ENCODE results near the gene PRSS35.
"Not testable (repeated sequence)": the region's sequence is repeated elsewhere in the genome, so short reads cannot be mapped to it uniquely, and the experiment has no call there.

PRSS35 gene

GRCh38 chr6:83511901-83512681 is at the start of gene PRSS35:
PRSS35 (plus strand) TSS chr6:83512534; CDS start chr6:83523442, 10,908 bp downstream.
- DNase-seq (ENCODE audit: low read depth, low spot score) = no peak
- no peak within 1 kb of the TSS for H3K27ac ChIP-seq

- DNase-seq (ENCODE audit: low read depth, low spot score) = peak; percentile 74
- H3K27ac ChIP-seq = peak overlapping the region; percentile 96
Observed at GRCh38 chr6:83463886-83464285, 48.4 kb upstream of the PRSS35 start.

GRCh38 chr6:83464381-83465140 is 47.8 kb upstream of the PRSS35 start:
- DNase-seq (ENCODE audit: low read depth, low spot score) = peak; percentile 90
- H3K27ac ChIP-seq = peak overlapping the region; percentile 96

- DNase-seq (ENCODE audit: low read depth, low spot score) = no peak
Observed at GRCh38 chr6:83466328-83466727, 46.0 kb upstream of the PRSS35 start.

GRCh38 chr6:83467620-83468036 is 44.7 kb upstream of the PRSS35 start:
- H3K27ac ChIP-seq = no peak overlapping the region
- DNase-seq (ENCODE audit: low read depth, low spot score) = no peak

More at GRCh38 chr6:83466328-83466727, 46.0 kb upstream of the PRSS35 start:
- H3K27ac ChIP-seq = no peak overlapping the region

GRCh38 chr6:83470001-83470400 is 42.3 kb upstream of the PRSS35 start:
- H3K27ac ChIP-seq = no peak overlapping the region
- DNase-seq (ENCODE audit: low read depth, low spot score) = no peak

- DNase-seq (ENCODE audit: low read depth, low spot score) = no peak
- no peak overlapping the region for H3K27ac ChIP-seq
Observed at GRCh38 chr6:83470587-83470986, 41.7 kb upstream of the PRSS35 start.

GRCh38 chr6:83472767-83473166 is 39.6 kb upstream of the PRSS35 start:
- no peak overlapping the region for H3K27ac ChIP-seq
- no peak for DNase-seq (ENCODE audit: low read depth, low spot score)

- H3K27ac ChIP-seq = no peak overlapping the region
- no peak for DNase-seq (ENCODE audit: low read depth, low spot score)
Observed at GRCh38 chr6:83474309-83474708, 38.0 kb upstream of the PRSS35 start.

GRCh38 chr6:83476971-83477370 is 35.4 kb upstream of the PRSS35 start:
- H3K27ac ChIP-seq = no peak overlapping the region
- DNase-seq (ENCODE audit: low read depth, low spot score) = no peak

- no peak for DNase-seq (ENCODE audit: low read depth, low spot score)
- H3K27ac ChIP-seq = no peak overlapping the region
Observed at GRCh38 chr6:83479389-83479788, 32.9 kb upstream of the PRSS35 start.

GRCh38 chr6:83480470-83480869 is 31.9 kb upstream of the PRSS35 start:
- DNase-seq (ENCODE audit: low read depth, low spot score) = no peak
- peak overlapping the region; percentile 42 for H3K27ac ChIP-seq

GRCh38 chr6:83481938-83482337 is 30.4 kb upstream of the PRSS35 start:
- H3K27ac ChIP-seq = not testable (repeated sequence)

GRCh38 chr6:83488448-83488847 is 23.9 kb upstream of the PRSS35 start:
- no peak overlapping the region for H3K27ac ChIP-seq
- no peak for DNase-seq (ENCODE audit: low read depth, low spot score)

More at GRCh38 chr6:83481938-83482337, 30.4 kb upstream of the PRSS35 start:
- DNase-seq (ENCODE audit: low read depth, low spot score) = not testable (repeated sequence)

- no peak overlapping the region for H3K27ac ChIP-seq
- no peak for DNase-seq (ENCODE audit: low read depth, low spot score)
Observed at GRCh38 chr6:83488861-83489260, 23.5 kb upstream of the PRSS35 start.

GRCh38 chr6:83490217-83490807 is 22.0 kb upstream of the PRSS35 start:
- no peak for DNase-seq (ENCODE audit: low read depth, low spot score)
- H3K27ac ChIP-seq = no peak overlapping the region

- DNase-seq (ENCODE audit: low read depth, low spot score) = no peak
- H3K27ac ChIP-seq = no peak overlapping the region
Observed at GRCh38 chr6:83505356-83505755, 7.0 kb upstream of the PRSS35 start.

- no peak for DNase-seq (ENCODE audit: low read depth, low spot score)
- no peak overlapping the region for H3K27ac ChIP-seq
Observed at GRCh38 chr6:83509441-83509840, 2.9 kb upstream of the PRSS35 start.

- DNase-seq (ENCODE audit: low read depth, low spot score) = no peak
- H3K27ac ChIP-seq = no peak overlapping the region
Observed at GRCh38 chr6:83510791-83511190, 1.5 kb upstream of the PRSS35 start.

GRCh38 chr6:83511266-83511665 is 1.1 kb upstream of the PRSS35 start:
- DNase-seq (ENCODE audit: low read depth, low spot score) = no peak
- H3K27ac ChIP-seq = no peak overlapping the region

- H3K27ac ChIP-seq = no peak overlapping the region
- no peak for DNase-seq (ENCODE audit: low read depth, low spot score)
Observed at GRCh38 chr6:83514466-83514865, 2.1 kb downstream of the PRSS35 start.

All from epithelial cell of prostate (primary cell).